SK-N-MC (cell line): ENCODE results near the gene TRIM10.

ENCODE experiments used
- EZH2 ChIP-seq: fragments of 200-600 bp; sonication (generic); IDR thresholded peaks from one replicate; pipeline ENCODE4 v1.6.1; 2017; ENCODE audit warnings: antibody characterized with exemption
- FOXP2 ChIP-seq: optimal IDR thresholded peaks from 2 replicates; pipeline ENCODE3; 2011; ENCODE audit warnings: mild to moderate bottlenecking, moderate library complexity; ENCODE audit not compliant: insufficient read depth; ENCODE audit errors: extremely low read length, control extremely low read depth
- POLR2AphosphoS5 ChIP-seq: IDR thresholded peaks from 2 replicates; pipeline ENCODE4 v1.6.1; 2012; ENCODE audit warnings: mild to moderate bottlenecking, low read depth, low read length, borderline replicate concordance

GRCh38 chr6:30135147-30135546 lies 25.9 kb downstream of the TRIM10 start:
- TF ChIP-seq EZH2, result no peak
- TF ChIP-seq POLR2AphosphoS5, result no peak
- no peak for TF ChIP-seq FOXP2
